Breast epithelium (tissue), 3 donors: Measurements from ENCODE around the gene SLC28A1.

Source experiments
- CTCF ChIP-seq, 3 donors: fragments of 450-650 bp; IDR thresholded peaks; one replicate each; pipeline ENCODE4 v1.5.1; 2016 to 2017; ENCODE audit warnings: antibody characterized with exemption in 3 of 3, mild to moderate bottlenecking in 3 of 3, moderate library complexity in 3 of 3
- POLR2A ChIP-seq: fragments of 450-650 bp; IDR thresholded peaks from one replicate; pipeline ENCODE4 v1.6.1; 2016; ENCODE audit warnings: antibody characterized with exemption, mild to moderate bottlenecking, moderate library complexity
- POLR2AphosphoS5 ChIP-seq, 3 donors: sonication (generic); formaldehyde crosslinking; IDR thresholded peaks; one replicate each; pipeline ENCODE4 v1.6.1; 2017; ENCODE audit warnings: antibody characterized with exemption in 3 of 3

GRCh38 chr15:84899750-84900149, 15.3 kb downstream of the SLC28A1 start:
- TF ChIP-seq POLR2A (no peak), CTCF (IDR thresholded peaks at IDR 0.05) (no peak), POLR2AphosphoS5 (IDR thresholded peaks at IDR 0.05) (no peak)
